ENCODE data around the gene ACBD6.
A peak's percentile ranks its signal among the peaks of the same experiment; 100 is the strongest.
"Not testable (repeated sequence)": the region's sequence is repeated elsewhere in the genome, so short reads cannot be mapped to it uniquely, and the experiment has no call there.

Gene ACBD6

DNA sequence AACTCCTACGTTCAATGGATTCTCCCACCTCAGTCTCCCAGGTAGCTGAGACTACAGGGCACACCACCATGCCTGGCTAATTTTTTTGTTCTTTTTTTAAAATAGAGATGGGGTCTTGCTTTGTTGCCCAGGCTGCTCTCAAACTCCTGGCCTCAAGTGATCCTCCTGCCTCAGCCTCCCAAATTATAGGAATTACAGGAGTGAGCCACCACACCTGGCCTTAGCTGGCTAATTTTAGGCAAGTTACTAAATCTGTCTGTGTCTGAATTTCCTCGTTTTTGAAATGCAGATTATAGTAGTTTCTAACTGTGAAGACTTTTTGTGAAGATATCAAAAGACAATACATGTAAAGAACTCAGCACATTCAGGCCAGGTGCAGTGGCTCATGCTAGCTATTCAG is 13.7 kb downstream of the ACBD6 start:
- no peak for DNase-seq

DNA sequence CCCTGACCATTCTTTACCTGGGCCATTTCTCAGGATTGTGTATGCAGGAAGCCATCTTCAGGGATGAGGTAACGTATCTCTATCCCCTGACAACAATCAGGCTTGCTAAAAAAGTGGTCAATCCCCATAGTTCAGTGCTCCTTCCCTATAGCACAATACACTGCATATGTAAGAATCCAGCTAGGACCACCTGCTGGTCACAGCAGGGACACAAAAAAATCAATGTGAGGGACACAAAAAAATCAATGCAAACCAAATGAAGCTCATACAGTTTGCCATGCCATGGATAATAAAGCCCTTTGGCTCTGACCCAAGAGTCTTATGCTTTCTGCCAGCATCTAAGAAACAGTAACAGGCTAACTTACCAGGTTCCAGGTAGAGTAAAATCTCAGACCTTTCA is 16.3 kb downstream of the ACBD6 start:
- DNase-seq, result no peak

DNA sequence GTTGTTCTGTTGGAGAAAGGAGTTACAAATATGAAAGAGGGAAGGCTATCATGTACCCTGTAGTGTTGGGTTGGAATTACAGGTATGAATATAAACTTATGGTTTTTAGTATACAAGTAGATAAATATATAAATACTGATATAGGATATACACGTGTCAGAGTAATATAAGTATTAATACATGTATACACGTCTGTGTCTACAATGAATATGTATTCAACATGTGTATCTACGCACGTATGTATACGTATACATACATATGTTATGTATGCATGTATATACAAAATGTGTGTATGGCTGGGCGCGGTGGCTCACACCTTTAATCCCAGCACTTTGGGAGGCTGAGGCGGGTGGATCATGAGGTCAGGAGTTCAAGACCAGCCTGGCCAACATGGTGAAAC is 17.9 kb downstream of the ACBD6 start:
- no peak for DNase-seq

DNA sequence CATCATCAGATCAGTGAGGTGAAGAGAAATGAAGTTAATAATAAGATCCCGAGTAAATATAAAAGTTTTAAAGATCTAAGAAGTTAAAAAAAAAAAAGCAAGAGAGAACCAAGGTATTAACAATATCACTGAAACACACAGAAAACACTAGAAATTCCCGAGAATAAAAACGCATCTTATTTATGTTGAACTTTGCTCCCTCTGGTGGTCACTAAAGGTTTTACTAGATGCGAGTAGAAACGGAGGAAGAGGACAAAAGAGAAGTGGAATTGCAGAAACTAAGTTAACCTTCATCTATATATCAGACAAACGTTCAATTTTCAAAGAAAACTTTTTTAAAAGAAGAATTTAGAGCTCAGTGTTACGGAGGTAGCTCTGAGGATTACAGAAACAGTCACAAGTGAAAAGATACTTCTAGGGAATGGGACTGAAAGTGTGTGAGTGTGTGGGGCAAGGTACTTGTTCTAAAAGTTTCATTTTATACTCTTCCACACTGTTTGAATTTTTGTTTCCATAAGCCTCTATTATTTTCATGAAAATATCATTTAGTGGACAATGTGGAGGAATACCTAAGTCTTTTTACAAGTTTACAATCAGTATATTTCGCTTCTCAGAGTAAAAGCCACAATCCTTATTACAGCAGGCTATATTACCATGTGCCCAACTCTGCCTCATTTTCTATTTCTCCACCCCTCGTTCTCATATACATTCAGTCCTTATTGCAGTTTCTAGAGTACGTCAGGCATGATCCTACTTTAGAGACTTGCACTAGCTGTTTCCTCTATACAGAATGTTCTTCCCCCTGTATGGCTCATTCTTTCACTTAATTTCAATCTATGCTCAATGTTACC is 19.7 kb downstream of the ACBD6 start:
- DNase-seq, result peak; percentile 41

DNA sequence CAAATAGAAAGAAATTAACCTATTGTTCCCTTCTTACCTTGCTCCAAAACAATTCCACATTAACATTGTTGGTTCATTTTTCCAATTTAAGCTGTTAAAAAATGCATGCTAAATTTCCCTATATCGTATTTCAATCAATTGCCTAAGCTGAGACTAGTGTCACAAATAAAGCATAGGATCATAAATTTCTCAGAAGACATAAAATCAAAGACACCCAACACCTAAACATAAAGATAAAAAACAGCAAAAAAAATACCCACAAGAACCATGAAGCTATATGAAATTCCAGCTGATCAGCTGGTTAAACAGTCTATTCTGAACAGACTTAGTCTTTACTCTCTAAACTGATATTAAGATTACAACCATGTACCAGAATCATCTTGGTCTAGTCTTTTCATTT is 32.3 kb downstream of the ACBD6 start:
- no peak for DNase-seq

DNA sequence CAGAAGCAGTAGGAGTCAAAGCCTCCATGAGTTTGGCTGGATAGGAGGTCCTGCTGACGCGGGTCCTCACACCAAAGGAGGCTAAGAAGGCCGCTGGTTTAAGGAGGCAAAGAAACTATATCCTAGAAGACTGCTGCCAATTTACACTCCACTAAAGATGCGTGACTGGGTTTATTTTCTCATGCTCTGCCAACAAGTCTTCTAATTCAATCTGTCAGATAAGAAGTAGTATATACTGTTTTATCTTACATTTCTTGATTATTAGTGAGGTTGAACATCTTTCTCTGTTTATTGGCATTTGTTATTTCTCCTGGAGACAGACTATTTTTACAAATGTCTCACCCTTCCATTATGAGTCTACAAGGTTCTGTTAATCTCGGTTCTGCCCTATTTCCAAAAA is 34.1 kb downstream of the ACBD6 start:
- no peak for DNase-seq

DNA sequence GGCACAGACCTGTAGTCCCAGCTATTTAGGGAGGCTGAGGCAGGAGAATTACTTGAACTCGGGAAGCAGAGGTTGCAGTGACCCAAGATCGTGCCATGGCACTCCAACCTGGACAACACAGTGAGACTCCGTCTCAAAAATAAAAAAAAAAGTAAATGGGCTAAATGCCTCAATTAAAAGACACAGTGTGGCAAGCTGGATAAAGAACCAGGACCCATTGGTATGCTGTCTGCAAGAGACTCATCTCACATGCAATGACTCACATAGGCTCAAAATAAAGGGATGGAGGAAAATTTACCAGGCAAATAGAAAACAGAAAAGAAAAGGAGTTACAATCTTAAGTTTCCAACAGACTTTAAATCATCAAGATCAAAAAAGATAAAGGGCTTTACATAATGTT is 40.3 kb downstream of the ACBD6 start:
- peak; percentile 3 for DNase-seq

DNA sequence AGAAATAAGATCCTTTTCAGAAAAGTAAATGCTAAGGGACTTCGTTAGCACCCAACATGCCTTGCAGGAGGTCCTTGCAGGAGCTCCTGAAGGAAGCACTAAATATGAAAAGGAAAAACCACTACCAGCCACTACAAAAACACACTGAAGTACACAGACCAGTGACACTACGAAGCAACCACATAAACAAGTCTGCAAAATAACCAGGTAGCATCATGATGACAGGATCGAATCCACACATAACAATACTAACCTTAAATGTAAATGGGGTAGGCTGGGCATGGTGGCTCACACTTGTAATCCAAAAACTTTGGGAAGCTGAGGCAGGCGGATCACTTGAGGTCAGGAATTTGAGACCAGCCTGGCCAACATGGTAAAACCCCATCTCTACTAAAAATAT is 40.7 kb downstream of the ACBD6 start:
- DNase-seq, result not testable (repeated sequence)

DNA sequence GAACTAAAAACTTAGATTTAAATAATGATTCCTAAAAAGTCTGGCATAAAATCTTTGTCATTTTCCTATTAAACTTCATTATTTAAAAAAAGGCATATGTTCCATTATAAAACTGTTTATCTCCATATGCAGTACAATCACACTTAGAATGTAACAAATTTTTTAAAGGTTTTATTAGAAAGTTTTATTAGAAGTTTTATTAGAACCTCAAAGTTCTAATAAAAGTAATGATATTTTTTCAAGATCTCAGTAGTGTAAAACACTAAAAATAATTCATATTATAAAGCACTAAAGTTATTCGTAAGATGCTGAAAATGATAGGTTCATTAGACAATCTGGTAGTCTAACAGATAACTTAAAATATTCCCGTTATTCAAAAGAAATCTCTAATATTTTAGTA is 43.6 kb downstream of the ACBD6 start:
- no peak for DNase-seq

DNA sequence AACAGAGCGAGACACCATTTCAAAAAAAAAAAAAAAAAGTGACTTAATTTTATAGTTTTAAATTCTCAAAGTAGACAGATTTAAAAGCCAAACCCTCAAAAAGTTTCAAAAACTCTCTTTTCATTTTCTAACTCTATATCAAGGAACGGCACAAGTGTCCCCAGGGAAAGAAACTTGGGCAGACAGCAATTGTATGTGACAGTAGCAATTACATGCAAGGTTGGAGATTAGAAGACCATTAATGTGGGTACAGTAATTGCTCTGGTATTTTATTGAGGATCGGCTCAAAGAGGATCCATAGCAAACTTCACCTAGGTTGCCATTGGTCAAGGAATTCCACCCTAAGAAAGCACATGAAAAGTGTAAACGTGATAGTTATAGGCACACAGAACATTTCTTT is 46.2 kb downstream of the ACBD6 start:
- no peak for DNase-seq

DNA sequence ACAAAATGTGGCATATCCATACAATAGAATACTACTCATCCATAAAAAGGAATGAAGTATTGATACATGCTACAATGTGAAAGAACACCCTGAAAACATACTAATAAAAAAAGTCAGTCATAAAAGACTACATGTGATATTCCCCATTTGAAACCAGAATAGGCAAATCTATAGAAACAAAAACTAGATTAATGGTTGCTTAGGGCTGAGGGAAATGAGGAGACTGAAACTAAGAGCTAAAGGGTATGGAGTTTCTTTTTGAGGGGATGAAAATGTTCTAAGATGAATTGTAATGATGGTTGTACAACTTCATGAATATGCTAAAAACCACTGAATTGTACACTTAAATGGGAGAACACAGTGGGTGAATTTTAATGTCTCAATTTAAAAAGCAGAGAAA is 50.9 kb downstream of the ACBD6 start:
- no peak for DNase-seq

DNA sequence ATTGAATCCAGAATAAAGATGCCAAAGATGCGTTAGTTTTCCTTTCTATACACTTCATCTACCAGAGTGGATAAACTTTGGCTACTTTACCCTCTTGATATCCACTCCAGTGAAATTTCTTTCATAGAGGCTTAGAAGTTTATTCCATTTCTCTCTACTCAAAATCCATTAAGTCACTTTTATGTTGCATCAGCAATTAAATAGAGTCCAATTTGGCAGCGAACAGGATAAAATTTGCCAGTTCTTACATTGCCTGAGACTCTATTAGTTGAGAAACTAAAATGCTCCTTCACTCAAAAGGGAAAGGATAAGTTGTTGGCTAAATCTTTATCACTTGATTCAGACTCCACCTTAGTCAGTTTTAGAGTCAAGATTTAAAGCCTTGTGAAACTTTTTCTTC is 57.9 kb downstream of the ACBD6 start:
- no peak for DNase-seq

DNA sequence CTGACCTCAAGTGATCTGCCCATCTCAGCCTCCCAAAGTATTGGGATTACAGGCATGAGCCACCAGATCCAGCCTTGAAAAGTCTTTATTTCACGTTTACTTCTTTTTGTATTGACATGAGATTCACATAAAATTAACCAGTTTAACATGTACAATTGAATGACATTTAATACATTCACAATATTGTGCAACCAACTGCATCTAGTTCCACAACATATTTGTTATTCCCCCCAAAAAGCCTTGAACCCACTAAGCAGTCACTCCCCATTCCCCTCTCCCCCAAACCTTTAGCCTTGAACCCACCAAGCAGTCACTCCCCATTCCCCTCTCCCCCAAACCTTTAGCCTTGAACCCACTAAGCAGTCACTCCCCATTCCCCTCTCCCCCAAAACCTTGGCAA is 62.0 kb downstream of the ACBD6 start:
- DNase-seq, result no peak

DNA sequence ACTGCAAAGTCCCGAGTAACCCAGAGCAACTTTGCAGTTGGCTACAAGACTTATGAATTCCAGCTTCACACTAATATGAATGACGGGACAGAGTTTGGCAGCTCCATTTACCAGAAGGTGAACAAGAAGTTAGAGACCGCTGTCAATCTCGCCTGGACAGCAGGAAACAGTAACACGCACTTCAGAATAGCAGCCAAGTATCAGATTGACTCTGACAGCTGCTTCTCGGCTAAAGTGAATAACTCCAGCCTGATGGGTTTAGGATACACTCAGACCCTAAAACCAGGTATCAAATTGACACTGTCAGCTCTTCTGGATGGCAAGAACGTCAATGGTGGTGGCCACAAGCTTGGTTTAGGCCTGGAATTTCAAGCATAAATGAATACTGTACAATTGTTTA is 66.8 kb downstream of the ACBD6 start:
- no peak for DNase-seq

DNA sequence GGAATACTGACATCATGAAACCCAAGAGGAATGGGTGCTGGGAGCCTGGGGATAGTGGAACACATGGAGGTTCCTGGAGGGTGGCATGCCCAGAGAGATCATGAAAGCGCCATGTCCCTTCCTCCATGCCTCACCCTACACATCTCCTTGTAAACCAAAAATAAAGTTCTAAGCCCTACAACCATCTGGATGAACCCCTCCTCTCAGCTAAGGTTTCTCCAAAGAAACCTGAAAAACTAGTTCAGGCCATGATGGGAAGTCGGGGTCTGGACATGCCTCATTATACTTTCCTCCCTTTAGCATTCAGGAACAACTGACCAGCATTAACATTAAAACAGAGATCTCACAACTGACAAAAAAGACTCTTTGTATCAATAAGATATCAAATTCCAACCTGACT is 68.5 kb downstream of the ACBD6 start:
- DNase-seq, result no peak

DNA sequence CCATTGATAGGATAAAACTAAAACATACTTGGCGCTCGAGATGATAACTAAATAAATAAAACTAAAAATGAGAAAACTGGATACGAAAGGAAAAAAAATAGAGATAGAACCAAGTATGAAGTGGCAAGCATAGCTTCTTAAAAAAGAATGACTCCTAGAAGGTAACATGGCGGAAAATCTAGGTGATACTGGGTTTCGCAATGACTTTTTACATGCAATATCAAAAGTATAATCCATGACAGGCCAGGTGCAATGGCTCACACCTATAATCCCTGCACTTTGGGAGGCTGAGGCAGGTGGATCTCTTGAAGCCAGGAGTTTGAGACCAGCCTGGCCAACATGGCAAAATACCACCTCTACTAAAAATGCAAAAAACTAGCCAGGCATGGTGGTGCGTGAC is 70.7 kb downstream of the ACBD6 start:
- DNase-seq, result no peak

DNA sequence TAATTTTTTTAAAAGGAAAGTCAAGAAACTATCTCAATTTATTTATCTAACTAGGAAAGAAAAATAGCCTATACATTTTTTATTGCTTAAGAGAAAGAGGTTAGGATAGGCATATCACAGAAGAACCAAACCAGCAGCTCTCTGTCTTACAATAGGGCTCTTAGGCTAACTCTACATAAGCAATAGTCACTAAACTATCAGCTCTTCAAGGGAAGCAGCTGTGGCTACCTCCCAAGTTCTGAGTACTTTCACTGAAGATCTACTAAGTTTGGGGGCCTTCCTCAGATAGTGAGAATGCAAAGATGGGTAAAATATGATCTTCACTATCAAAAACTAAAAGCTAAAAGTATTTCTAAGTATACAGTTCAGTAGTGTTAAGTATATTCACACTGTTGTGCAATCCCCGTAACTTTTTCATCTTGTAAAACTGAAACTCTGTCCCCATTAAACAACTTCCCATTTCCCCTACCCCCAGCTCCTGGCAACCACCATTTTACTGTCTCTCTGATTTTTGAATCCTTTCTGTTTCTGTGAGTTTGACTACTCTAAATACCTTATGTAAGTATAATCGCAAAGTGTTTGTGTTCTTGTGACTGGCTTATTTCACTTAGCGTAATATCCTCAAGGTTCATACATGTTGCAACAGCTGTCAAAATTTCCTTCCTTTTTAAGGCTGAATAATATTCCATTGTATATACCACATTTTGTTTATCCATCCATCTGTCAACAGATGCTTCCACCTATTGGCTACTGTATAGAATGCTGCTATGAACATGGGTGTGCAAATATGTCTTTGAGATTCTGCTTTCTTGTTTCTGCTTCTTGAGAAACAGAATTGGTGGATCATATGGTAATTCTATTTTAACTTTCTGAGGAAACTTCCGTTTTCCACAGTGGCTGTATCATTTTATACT is 73.3 kb downstream of the ACBD6 start:
- DNase-seq, result no peak

DNA sequence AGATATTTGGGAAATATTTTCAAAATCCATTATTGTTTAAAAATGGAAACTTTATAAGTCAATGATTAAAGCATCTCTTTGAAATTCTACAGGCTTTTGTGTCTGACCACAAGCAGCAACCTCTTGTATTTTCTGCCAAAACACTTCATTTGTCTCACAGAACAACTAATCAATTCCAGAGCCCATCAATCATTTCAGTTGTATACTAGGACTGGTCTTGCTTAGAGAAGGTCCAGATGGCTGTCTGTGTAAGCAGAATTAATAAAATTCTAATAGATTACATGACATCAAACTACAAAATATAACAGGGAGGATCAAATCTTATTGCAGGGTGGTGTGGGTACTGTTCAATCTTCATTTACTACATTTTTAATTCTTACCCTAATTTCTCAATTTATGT is 76.4 kb downstream of the ACBD6 start:
- peak; percentile 67 for DNase-seq

DNA sequence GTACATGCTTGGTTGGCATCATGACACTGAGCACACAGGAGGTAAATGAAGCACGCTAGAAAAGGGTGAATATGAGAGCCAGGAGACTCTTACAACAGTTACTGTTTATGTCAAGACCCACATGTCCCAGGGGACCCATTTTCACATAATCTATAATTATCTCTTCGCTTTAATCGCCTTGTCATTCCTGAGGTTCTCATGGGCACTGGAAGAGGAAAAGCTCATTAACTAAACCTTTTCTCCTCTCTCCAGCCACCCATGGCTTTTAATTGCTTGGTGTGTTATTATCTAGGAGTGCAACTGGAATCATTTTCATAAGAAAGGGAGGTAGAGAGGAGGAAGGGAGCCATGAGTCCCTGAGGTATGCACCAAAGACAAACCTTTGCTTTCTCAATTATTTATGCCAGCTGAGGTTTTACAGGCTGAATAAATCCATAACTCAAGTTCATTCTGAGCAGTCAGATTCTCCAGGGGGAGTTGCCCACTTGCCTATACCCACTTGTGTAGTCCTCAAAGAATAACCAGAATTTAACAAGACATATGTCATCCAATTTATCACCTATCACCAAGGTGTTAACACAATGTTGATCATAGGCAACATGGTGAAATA is 77.4 kb downstream of the ACBD6 start:
- DNase-seq, result no peak

DNA sequence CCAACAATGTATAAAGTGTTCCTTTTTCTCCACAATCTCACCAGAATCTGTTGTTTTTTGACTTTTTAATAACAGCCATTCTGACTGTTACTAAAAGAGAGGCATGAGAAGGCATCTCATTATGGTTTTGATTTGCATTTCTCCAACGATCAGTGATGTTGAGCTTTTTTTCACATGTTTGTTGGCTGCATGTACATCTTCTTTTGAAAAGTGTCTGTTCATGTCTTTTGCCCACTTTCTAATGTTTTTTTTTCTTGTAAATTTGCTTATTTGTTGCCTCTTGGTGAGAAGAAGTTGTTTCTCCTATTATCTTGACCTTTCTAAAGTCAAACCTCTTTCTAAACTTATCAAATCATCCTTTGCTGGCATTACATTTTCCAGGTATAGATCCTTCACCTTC is 80.8 kb downstream of the ACBD6 start:
- no peak for DNase-seq

DNA sequence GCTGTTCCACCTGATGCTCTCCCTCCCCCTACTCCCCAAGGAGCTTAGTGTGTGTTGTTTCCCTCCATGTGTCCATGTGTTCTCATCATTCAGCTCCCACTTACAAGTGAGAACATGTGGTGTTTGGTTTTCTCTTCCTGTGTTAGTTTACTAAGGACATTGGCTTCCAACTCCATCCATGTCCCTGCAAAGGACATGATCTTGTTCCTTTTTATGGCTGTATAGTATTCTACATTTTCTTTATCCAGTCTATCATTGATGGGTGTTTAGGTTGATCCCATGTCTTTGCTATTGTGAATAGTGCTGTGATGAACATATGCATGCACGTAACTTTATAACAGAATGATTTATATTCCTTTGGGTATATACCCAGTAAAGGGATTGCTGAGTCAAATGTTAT is 81.2 kb downstream of the ACBD6 start:
- DNase-seq, result not testable (repeated sequence)

DNA sequence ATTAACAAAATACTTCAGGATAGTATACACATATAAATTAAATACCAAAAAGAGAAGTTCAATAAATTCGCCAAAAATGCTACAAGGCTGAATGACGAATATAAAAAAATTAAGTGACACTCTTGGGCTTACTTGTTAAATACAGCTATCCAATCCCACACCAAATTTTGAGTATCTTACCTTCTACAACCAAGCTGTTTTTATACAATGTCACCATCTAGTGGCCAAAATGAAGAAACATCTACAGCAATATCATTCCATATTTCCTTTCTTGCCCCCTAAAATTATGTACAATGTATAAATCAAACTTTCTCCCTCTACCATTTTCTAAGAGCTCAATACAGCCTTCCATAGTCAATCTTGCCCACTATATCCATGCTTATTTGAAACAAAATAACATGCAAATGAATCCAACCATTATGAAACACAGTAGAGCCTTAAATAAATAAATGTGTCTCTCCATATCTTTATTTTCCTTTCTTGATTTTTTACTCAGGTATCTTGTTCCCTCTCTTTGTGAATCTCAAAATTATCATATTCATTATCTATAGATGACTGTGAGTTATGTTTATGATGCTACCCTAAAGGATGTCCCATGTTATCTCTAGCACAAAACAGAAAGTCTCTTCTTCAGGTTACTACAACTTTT is 86.3 kb downstream of the ACBD6 start:
- peak; percentile 22 for DNase-seq
